H1 (cell line): ENCODE data around the gene ARHGAP10. TPM values are rescaled to one million over a fixed set of nuclear protein-coding genes. Genes with fewer than 3 reads are reported as not detected.

Source experiments
- CTCF ChIA-PET: fragments of 300-600 bp; sonication (Branson Sonifier 250); formaldehyde crosslinking; loops from one replicate; lab custom pipeline; 2021; ENCODE audit not compliant: partially characterized antibody; lab: Charles Lee
- POLR2A ChIA-PET: fragments of 300-600 bp; sonication (Branson Sonifier 250); formaldehyde crosslinking; loops from one replicate; lab custom pipeline; 2021; ENCODE audit warnings: inconsistent platforms; ENCODE audit not compliant: partially characterized antibody; lab: Charles Lee
- DNase-seq, 2 experiments: peaks; one replicate each; pipeline versions ENCODE4 v3.0.0 to v3.0.0-alpha.2; 2010 to 2022; ENCODE audit warnings: low spot score in 2 of 2, low read depth in 1 of 2, mixed read lengths in 1 of 2
- FAIRE-seq: peaks from 2 replicates; lab custom pipeline; 2011; peaks lifted over from hg19 to GRCh38; lab: Jason Lieb, UNC
- H2AFZ ChIP-seq: 2 replicates; pipeline ENCODE4 v1.8.1; 2012; ENCODE audit warnings: low read length, inconsistent platforms
- H2AK5ac ChIP-seq: 2 replicates; pipeline ENCODE4 v1.6.1; 2013; ENCODE audit warnings: low read depth, low read length
- H2BK120ac ChIP-seq: replicated peaks from 2 replicates; pipeline ENCODE3; 2013; ENCODE audit warnings: low read depth, low read length, inconsistent platforms
- H2BK12ac ChIP-seq: 2 replicates; pipeline ENCODE4 v1.6.1; 2013; ENCODE audit warnings: low read depth, low read length
- H2BK15ac ChIP-seq: 2 replicates; pipeline ENCODE4 v1.6.1; 2013; ENCODE audit warnings: low read length
- H2BK20ac ChIP-seq: 2 replicates; pipeline ENCODE4 v1.6.1; 2013; ENCODE audit warnings: low read length
- H2BK5ac ChIP-seq: 2 replicates; pipeline ENCODE4 v1.6.1; 2013; ENCODE audit warnings: low read depth, low read length
- H3K14ac ChIP-seq: 2 replicates; pipeline ENCODE4 v1.6.1; 2013; ENCODE audit warnings: inconsistent platforms; ENCODE audit not compliant: insufficient read length
- H3K18ac ChIP-seq: 2 replicates; pipeline ENCODE4 v1.6.1; 2013; ENCODE audit warnings: low read length; ENCODE audit errors: extremely low read depth
- H3K23ac ChIP-seq: 2 replicates; pipeline ENCODE4 v1.6.1; 2013; ENCODE audit warnings: inconsistent platforms; ENCODE audit not compliant: insufficient read length
- H3K23me2 ChIP-seq: 2 replicates; pipeline ENCODE4 v1.6.1; 2013; ENCODE audit warnings: low read depth, low read length
- H3K27ac ChIP-seq: 2 replicates; pipeline ENCODE4 v1.6.1; 2011; ENCODE audit warnings: low read depth, low read length, inconsistent platforms
- H3K27me3 ChIP-seq, 4 experiments: replicated peaks in 1 of 4; 1 replicate in 1 of 4; 2 replicates in 3 of 4; pipeline versions ENCODE4 v1.6.1 to v1.8.1; 2011 to 2013; ENCODE audit warnings: low read length in 3 of 4, mild to moderate bottlenecking in 3 of 4, inconsistent platforms in 2 of 4, mixed read lengths in 2 of 4, moderate library complexity in 1 of 4; ENCODE audit not compliant: control insufficient read depth in 3 of 4, insufficient read depth in 3 of 4; ENCODE audit errors: extremely low read depth in 1 of 4
- H3K36me3 ChIP-seq, 4 experiments: 2 replicates each; pipeline versions ENCODE4 v1.6.1 to v1.8.1; 2011 to 2013; ENCODE audit warnings: mild to moderate bottlenecking in 4 of 4, low read length in 3 of 4, moderate library complexity in 2 of 4, control low read depth in 1 of 4, inconsistent platforms in 1 of 4; ENCODE audit not compliant: insufficient read depth in 4 of 4, control insufficient read depth in 2 of 4
- H3K4ac ChIP-seq: replicated peaks from 2 replicates; pipeline ENCODE3; 2013; ENCODE audit warnings: low read length, low read depth, mixed read lengths, inconsistent platforms; ENCODE audit not compliant: insufficient read length
- H3K4me1 ChIP-seq, 4 experiments: replicated peaks in 1 of 4; 1 replicate in 1 of 4; 2 replicates in 3 of 4; pipeline versions ENCODE4 v1.6.1 to v1.8.1; 2011 to 2013; ENCODE audit warnings: low read length in 3 of 4, inconsistent platforms in 2 of 4, mixed read lengths in 1 of 4; ENCODE audit not compliant: insufficient read depth in 4 of 4, control insufficient read depth in 3 of 4
- H3K4me2 ChIP-seq, 2 experiments: 2 replicates each; pipeline versions ENCODE4 v1.6.1 to v1.8.1; 2011 to 2013; ENCODE audit warnings: low read depth in 2 of 2, low read length in 2 of 2, control low read depth in 1 of 2, inconsistent platforms in 1 of 2, mild to moderate bottlenecking in 1 of 2; ENCODE audit not compliant: insufficient read depth in 1 of 2
- H3K4me3 ChIP-seq, 4 experiments: fragments of 200-600, 300-600 bp in 1 of 4; sonication (generic), shearing (Covaris generic), sonication (Bioruptor Twin) in 1 of 4; 2 replicates each; pipeline versions ENCODE4 v1.5.1 to v1.8.1; 2011 to 2016; ENCODE audit warnings: low read length in 4 of 4, low read depth in 3 of 4, control low read depth in 2 of 4, inconsistent platforms in 2 of 4, mild to moderate bottlenecking in 2 of 4, mixed read lengths in 1 of 4, moderate library complexity in 1 of 4; ENCODE audit not compliant: insufficient read depth in 2 of 4; ENCODE audit errors: extremely low read depth in 1 of 4
- H3K56ac ChIP-seq: replicated peaks from 2 replicates; pipeline ENCODE3; 2013; ENCODE audit warnings: low read depth, mild to moderate bottlenecking, mixed read lengths, low read length, inconsistent platforms; ENCODE audit not compliant: insufficient read length
- H3K79me1 ChIP-seq: 2 replicates; pipeline ENCODE4 v1.6.1; 2013; ENCODE audit warnings: low read depth, low read length, control low read depth
- H3K79me2 ChIP-seq, 2 experiments: 2 replicates each; pipeline versions ENCODE4 v1.6.1 to v1.8.1; 2012 to 2013; ENCODE audit warnings: low read length in 2 of 2, mild to moderate bottlenecking in 2 of 2, inconsistent platforms in 1 of 2; ENCODE audit not compliant: insufficient read depth in 2 of 2, control insufficient read depth in 1 of 2
- H3K9ac ChIP-seq, 4 experiments: replicated peaks in 1 of 4; 1 replicate in 1 of 4; 2 replicates in 3 of 4; pipeline versions ENCODE4 v1.6.1 to v1.8.1; 2011 to 2013; ENCODE audit warnings: low read depth in 3 of 4, low read length in 3 of 4, control low read depth in 2 of 4, mild to moderate bottlenecking in 2 of 4, moderate library complexity in 2 of 4, inconsistent platforms in 1 of 4; ENCODE audit errors: extremely low read depth in 1 of 4
- H3K9me3 ChIP-seq, 2 experiments: 2 replicates each; pipeline versions ENCODE4 v1.6.1 to v1.8.1; 2012 to 2013; ENCODE audit warnings: mild to moderate bottlenecking in 2 of 2, moderate library complexity in 2 of 2, control low read depth in 1 of 2, inconsistent platforms in 1 of 2, low read depth in 1 of 2, low read length in 1 of 2, mixed read lengths in 1 of 2; ENCODE audit not compliant: insufficient read depth in 2 of 2
- H4K20me1 ChIP-seq, 2 experiments: replicated peaks in 1 of 2; 2 replicates each; pipeline versions ENCODE3 to v1.8.1; 2011 to 2013; ENCODE audit warnings: inconsistent platforms in 2 of 2, low read length in 2 of 2, mild to moderate bottlenecking in 1 of 2; ENCODE audit not compliant: insufficient read depth in 2 of 2, control insufficient read depth in 1 of 2
- H4K5ac ChIP-seq: 2 replicates; pipeline ENCODE4 v1.6.1; 2013; ENCODE audit warnings: low read length, low read depth, mixed read lengths, inconsistent platforms; ENCODE audit not compliant: insufficient read length
- H4K8ac ChIP-seq: 2 replicates; pipeline ENCODE4 v1.8.0; 2013; ENCODE audit warnings: mild to moderate bottlenecking, moderate library complexity, low read length, inconsistent platforms; ENCODE audit not compliant: insufficient read depth; ENCODE audit errors: extremely low read depth
- H4K91ac ChIP-seq: replicated peaks from 2 replicates; pipeline ENCODE3; 2013; ENCODE audit warnings: low read length, mixed read lengths, inconsistent platforms; ENCODE audit not compliant: insufficient read length
- SIN3A ChIP-seq, 2 experiments: IDR thresholded peaks in 1 of 2; conservative IDR thresholded peaks in 1 of 2; 2 replicates each; pipeline ENCODE4 v1.6.1; 2011 to 2012; ENCODE audit warnings: low read length in 2 of 2, improper control_type of control experiment in 1 of 2, low read depth in 1 of 2, mild to moderate bottlenecking in 1 of 2
- SIRT6 ChIP-seq: IDR thresholded peaks from one replicate; pipeline ENCODE4 v1.7.1; 2012; ENCODE audit warnings: low read length, inconsistent platforms
- TAF1 ChIP-seq: IDR thresholded peaks from 2 replicates; pipeline ENCODE4 v1.6.1; 2011; ENCODE audit warnings: mild to moderate bottlenecking, low read depth, low read length
- TEAD4 ChIP-seq: IDR thresholded peaks from 2 replicates; pipeline ENCODE4 v1.6.1; 2012; ENCODE audit warnings: low read depth, low read length, inconsistent platforms, mixed read lengths
- WGBS, 2 experiments: shearing (Covaris generic) in 1 of 2; methylation state at CpG; one replicate each; pipeline versions ENCODE4 v1.1.6 to v1.1.7; 2013 to 2015; ENCODE audit warnings: low lambda C conversion rate in 2 of 2, mixed read lengths in 2 of 2, inconsistent platforms in 1 of 2, low coverage in 1 of 2, missing lambda C conversion rate in 1 of 2; ENCODE audit not compliant: insufficient replicate concordance in 2 of 2, insufficient coverage in 1 of 2, insufficient read length in 1 of 2; ENCODE audit errors: extremely low coverage in 1 of 2, missing lambda C conversion rate in 1 of 2; 5-methylcytosine and 5-hydroxymethylcytosine counted together
- polyA plus RNA-seq, 7 experiments: library from polyadenylated mRNA; depleted of rRNA in 3 of 7; stranded (reverse) in 5 of 7; unstranded in 2 of 7; fragments of >200 nt in 5 of 7; fragments of 200-250 nt in 2 of 7; gene quantifications; 1 replicate in 5 of 7; 2 replicates in 1 of 7; 4 replicates in 1 of 7; pipeline versions ENCODE4 v1.2.1 to v1.2.3, GENCODE V29; 2011 to 2013; ENCODE audit warnings: missing spikeins in 2 of 7, mixed read lengths in 2 of 7
- total RNA-seq: library from RNA; stranded (reverse); fragmentation: NEBNext Ultra II Directional; extraction: Animal tissue kit (Norgen Biotek cat#: 25700); gene quantifications from 2 replicates; pipeline ENCODE4 v1.2.1, GENCODE V29; 2021

ARHGAP10 gene
- total and polyA plus RNA-seq, 2 of the 8 experiments (the other 6 are each of a cell fraction or from before 2014, with no cell fraction given) = 3.7 to 6.1 TPM

GRCh38 chr4:148075438-148075837 lies 343.6 kb downstream of the ARHGAP10 start:
- DNase-seq (no peak), FAIRE-seq (no peak)
- Histone ChIP-seq H3K56ac (no peak overlapping the region), H3K4me3 (no peak overlapping the region), H4K91ac (no peak overlapping the region), H3K18ac (no peak overlapping the region), H2AK5ac (no peak overlapping the region), H2BK5ac (no peak overlapping the region), H3K23me2 (no peaks in the 10 kb centered on the region)
- TF ChIP-seq TEAD4 = no peak
- no peak for TF ChIP-seq SIN3A (conservative IDR thresholded peaks at IDR 0.05 in 1 of 2, IDR thresholded peaks at IDR 0.05 in 1 of 2; ENCODE audit: low read depth in 1 of 2, low read length in 2 of 2)
- TF ChIP-seq SIRT6 = no peak
- TF ChIP-seq TAF1 = no peak
- TF ChIP-seq, all 59 proteins: peak for 0
- no peak overlapping the region for H2BK20ac ChIP-seq
- H4K8ac ChIP-seq = no peak overlapping the region
- H3K23ac ChIP-seq = no peak overlapping the region
- H2BK120ac ChIP-seq = no peak overlapping the region
- no peaks in the 10 kb centered on the region for H4K20me1 ChIP-seq
- no peak overlapping the region for H2AFZ ChIP-seq
- H3K4ac ChIP-seq = no peak overlapping the region
- H2BK15ac ChIP-seq = no peak overlapping the region
- H3K14ac ChIP-seq = no peak overlapping the region
- WGBS, 2 experiments = 92% methylated on average over 3 of the region's 3 CpGs; no CpG with 5 or more reads in 1 of the 2 experiments
- no peaks in the 10 kb centered on the region for H3K79me1 ChIP-seq
- CTCF ChIA-PET = interaction anchor here (0.5 to 1.2 kb wide), 3 partner anchors 8 to 602 kb away, joined by 3 to 4 read pairs (median 3); no protein-coding TSS in a partner anchor
- POLR2A ChIA-PET = no interaction called here
- H3K36me3 ChIP-seq = peaks cover 0 to 7% (median 0%) of the 10 kb centered on the region in 4 experiments; a peak in 2 of 8 replicates
- H3K4me1 ChIP-seq = no peaks in the 10 kb centered on the region
- no peaks in the 10 kb centered on the region for H3K27me3 ChIP-seq
- no peak overlapping the region for H3K4me2 ChIP-seq
- H3K27ac ChIP-seq = no peak overlapping the region
- H3K79me2 ChIP-seq = no peaks in the 10 kb centered on the region
- H3K9me3 ChIP-seq = peaks cover 19 to 21% of the 10 kb centered on the region in 2 experiments
- H2BK12ac ChIP-seq = no peak overlapping the region
- H4K5ac ChIP-seq = no peak overlapping the region
- no peak overlapping the region for H3K9ac ChIP-seq
